Nephron progenitor cell (in vitro differentiated cells): ENCODE results near the gene NDST1.

ENCODE experiments used
- DNase-seq: peaks from one replicate; pipeline ENCODE4 v3.0.0; 2021
- H3K27ac Mint-ChIP-seq: 2 replicates; pipeline ENCODE4 v1.8.0; 2021; ENCODE audit warnings: mild to moderate bottlenecking, moderate library complexity, mixed read lengths
- H3K27me3 Mint-ChIP-seq: 2 replicates; pipeline ENCODE4 v1.8.0; 2021; ENCODE audit warnings: mild to moderate bottlenecking, low read depth, mixed read lengths; ENCODE audit not compliant: poor library complexity
- H3K36me3 Mint-ChIP-seq: 2 replicates; pipeline ENCODE4 v1.8.0; 2021; ENCODE audit warnings: low read depth, mixed read lengths
- H3K4me1 Mint-ChIP-seq: 2 replicates; pipeline ENCODE4 v1.8.0; 2021; ENCODE audit warnings: mixed read lengths
- H3K4me3 Mint-ChIP-seq: 2 replicates; pipeline ENCODE4 v1.8.0; 2021; ENCODE audit warnings: mild to moderate bottlenecking, moderate library complexity, mixed read lengths
- H3K9me3 Mint-ChIP-seq: 2 replicates; pipeline ENCODE4 v1.8.0; 2021; ENCODE audit warnings: mild to moderate bottlenecking, moderate library complexity, mixed read lengths
- CTCF ChIP-seq: fragments of 200-600 bp; sonication (generic); IDR thresholded peaks from 2 replicates; pipeline ENCODE4 v1.5.0; 2021; ENCODE audit warnings: antibody characterized with exemption

The NDST1 gene

GRCh38 chr5:150498501-150498900, 9.4 kb upstream of the NDST1 start:
- DNase-seq = peak; percentile 40
- Mint-ChIP-seq H3K27me3 (no peaks in the 10 kb centered on the region), H3K4me3 (peak overlapping the region; percentile 31), H3K36me3 (peaks cover 12% of the 10 kb centered on the region), H3K27ac (peak overlapping the region; percentile 95), H3K4me1 (peaks cover 75% of the 10 kb centered on the region), H3K9me3 (no peaks in the 10 kb centered on the region)
- no peak for TF ChIP-seq CTCF

GRCh38 chr5:150498971-150499370, 9.0 kb upstream of the NDST1 start:
- H3K4me1 Mint-ChIP-seq = peaks cover 78% of the 10 kb centered on the region
- peak overlapping the region; percentile 68 for H3K4me3 Mint-ChIP-seq
- no peak for TF ChIP-seq CTCF
- H3K27me3 Mint-ChIP-seq = no peaks in the 10 kb centered on the region
- H3K9me3 Mint-ChIP-seq = no peaks in the 10 kb centered on the region
- H3K27ac Mint-ChIP-seq = peak overlapping the region; percentile 95
- peaks cover 11% of the 10 kb centered on the region for H3K36me3 Mint-ChIP-seq
- no peak for DNase-seq

GRCh38 chr5:150499437-150499956, 8.4 kb upstream of the NDST1 start:
- Mint-ChIP-seq H3K4me1 (peaks cover 81% of the 10 kb centered on the region), H3K9me3 (no peaks in the 10 kb centered on the region), H3K36me3 (peaks cover 7% of the 10 kb centered on the region), H3K4me3 (peak overlapping the region; percentile 68), H3K27me3 (no peaks in the 10 kb centered on the region), H3K27ac (peak overlapping the region; percentile 95)
- no peak for DNase-seq
- TF ChIP-seq CTCF = no peak

GRCh38 chr5:150500328-150500841, 7.5 kb upstream of the NDST1 start:
- Mint-ChIP-seq H3K4me3 (no peak overlapping the region), H3K9me3 (no peaks in the 10 kb centered on the region), H3K36me3 (peaks cover 4% of the 10 kb centered on the region), H3K27ac (no peak overlapping the region), H3K27me3 (no peaks in the 10 kb centered on the region), H3K4me1 (peaks cover 85% of the 10 kb centered on the region)
- TF ChIP-seq CTCF = no peak
- DNase-seq = no peak

GRCh38 chr5:150500905-150501304, 7.0 kb upstream of the NDST1 start:
- Mint-ChIP-seq H3K27ac (peak overlapping the region; percentile 93), H3K36me3 (peaks cover under 1% of the 10 kb centered on the region), H3K4me1 (peaks cover 83% of the 10 kb centered on the region), H3K4me3 (no peak overlapping the region), H3K27me3 (no peaks in the 10 kb centered on the region), H3K9me3 (no peaks in the 10 kb centered on the region)
- no peak for DNase-seq
- no peak for TF ChIP-seq CTCF

GRCh38 chr5:150502106-150502505, 5.8 kb upstream of the NDST1 start:
- H3K36me3 Mint-ChIP-seq = no peaks in the 10 kb centered on the region
- no peak overlapping the region for H3K4me3 Mint-ChIP-seq
- TF ChIP-seq CTCF = no peak
- no peak for DNase-seq
- no peaks in the 10 kb centered on the region for H3K27me3 Mint-ChIP-seq
- no peaks in the 10 kb centered on the region for H3K9me3 Mint-ChIP-seq
- H3K4me1 Mint-ChIP-seq = peaks cover 76% of the 10 kb centered on the region
- H3K27ac Mint-ChIP-seq = peak overlapping the region; percentile 93
